ENCODE measurements around the gene ETV7.

- no peak for TF ChIP-seq ZNF34 (CRISPR knock-in tag; IDR thresholded peaks at IDR 0.05; ENCODE audit: borderline replicate concordance)
- TF ChIP-seq HNF4G (IDR thresholded peaks at IDR 0.05; ENCODE audit: borderline replicate concordance, low read depth, low read length) = no peak
- TF ChIP-seq HNF4G (CRISPR knock-in tag; IDR thresholded peaks at IDR 0.05; ENCODE audit: borderline replicate concordance, low read depth) = no peak
- no peak for TF ChIP-seq ATF3 (CRISPR knock-in tag; IDR thresholded peaks at IDR 0.05)
- TF ChIP-seq FOXJ3 (CRISPR knock-in tag; IDR thresholded peaks at IDR 0.05; ENCODE audit: borderline replicate concordance) = no peak
- TF ChIP-seq ZFP41 (CRISPR knock-in tag; IDR thresholded peaks at IDR 0.05; ENCODE audit: borderline replicate concordance) = no peak
- no peak for TF ChIP-seq ZNF646 (CRISPR knock-in tag; IDR thresholded peaks at IDR 0.05)
- no peak for TF ChIP-seq JUN (CRISPR knock-in tag; IDR thresholded peaks at IDR 0.05)
- TF ChIP-seq HINFP (CRISPR knock-in tag; IDR thresholded peaks at IDR 0.05; ENCODE audit: low read depth) = no peak
- TF ChIP-seq POLR2AphosphoS2 (IDR thresholded peaks at IDR 0.05; ENCODE audit: low read depth, low read length) = no peak
- TF ChIP-seq UBTF (CRISPR knock-in tag; IDR thresholded peaks at IDR 0.05) = no peak
Observed at GRCh38 chr6:36431197-36431596, 43.7 kb upstream of the ETV7 start.
